Body of pancreas (tissue), 4 donors: ENCODE results near the gene DRP2.

Experiments used
- CTCF ChIP-seq, 7 experiments: fragments of 450-650 bp in 4 of 7; fragments of 200-600 bp in 3 of 7; sonication (generic) in 3 of 7; IDR thresholded peaks; one replicate each; pipeline ENCODE4 v1.5.1; 2016 to 2019; ENCODE audit warnings: antibody characterized with exemption in 7 of 7
- POLR2A ChIP-seq, 3 donors: fragments of 450-650 bp; IDR thresholded peaks; one replicate each; pipeline ENCODE4 v1.6.1; 2016; ENCODE audit warnings: antibody characterized with exemption in 3 of 3, mild to moderate bottlenecking in 2 of 3

GRCh38 chrX:101274198-101274597 is 54.6 kb downstream of the DRP2 start:
- no peak for TF ChIP-seq POLR2A (IDR thresholded peaks at IDR 0.05)
- TF ChIP-seq CTCF (IDR thresholded peaks at IDR 0.05): no peak
